Measurements from ENCODE around the gene TRAF3IP3. TPM values are rescaled to one million over a fixed set of nuclear protein-coding genes. Genes with fewer than 3 reads are reported as not detected.

Gene TRAF3IP3
- total RNA-seq, 1 donor from 2014 or later, result 384 TPM

DNA sequence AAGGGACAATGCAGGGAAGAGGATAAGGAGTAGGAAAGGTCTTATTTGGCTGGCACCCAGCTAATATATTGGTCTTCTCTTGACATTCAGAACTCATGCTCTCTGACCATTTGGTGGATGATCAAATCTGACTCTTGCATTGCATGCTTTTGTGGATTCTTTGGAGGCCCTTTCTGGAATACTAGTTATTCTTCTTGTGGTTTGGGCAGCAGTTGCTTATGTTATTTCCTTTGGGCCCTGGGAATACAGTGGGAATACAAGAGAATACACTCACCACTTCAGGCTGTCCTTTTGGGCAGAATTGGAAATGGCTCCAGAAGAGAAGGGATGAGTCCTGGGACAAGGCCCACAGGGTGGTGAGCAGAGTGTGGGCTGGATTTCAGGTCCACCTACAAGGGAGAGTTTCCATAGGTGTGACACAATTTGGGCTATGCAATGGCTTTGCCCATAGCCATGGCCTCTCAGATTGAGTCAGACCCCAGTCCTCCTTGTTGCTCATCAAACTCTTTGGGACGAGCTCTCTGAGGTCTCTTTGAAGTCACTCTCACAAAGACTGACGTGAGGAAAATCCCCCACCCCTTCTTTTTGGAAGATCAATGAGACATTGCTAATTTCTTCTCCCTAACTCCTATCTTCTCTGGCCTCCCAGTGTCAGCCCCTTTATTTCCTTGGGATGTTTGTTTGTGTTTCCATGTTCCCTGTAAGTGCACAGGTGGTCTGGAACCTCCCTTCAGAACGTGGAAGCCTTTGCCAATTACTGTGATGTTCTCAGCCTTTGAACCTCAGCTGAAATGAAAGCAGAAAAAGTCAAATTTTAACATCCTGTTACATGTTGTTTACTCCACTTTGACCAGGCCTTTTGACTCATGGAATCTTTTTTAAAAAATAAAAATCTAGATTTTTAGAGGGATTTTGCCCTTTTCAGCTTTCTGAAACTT is 31.8 kb upstream of the TRAF3IP3 start:
- DNase-seq (ENCODE audit: low spot score), result peak; percentile 37
- H3K9me3 Mint-ChIP-seq, result peaks cover 12% of the 10 kb centered on the region
- H3K4me3 Mint-ChIP-seq, result peak overlapping the region; percentile 53
- peaks cover 68% of the 10 kb centered on the region for H3K4me1 Mint-ChIP-seq (ENCODE audit: low read depth)
- H3K27ac Mint-ChIP-seq, result peak overlapping the region; percentile 100
- intact Hi-C loops (cut with micrococcal nuclease), result loop anchor here (1.0 to 2.0 kb wide), 10 partner anchors 8 to 64 kb away; partner anchors contain the start of gene C1orf74
- no peaks in the 10 kb centered on the region for H3K27me3 Mint-ChIP-seq (ENCODE audit: insufficient read depth)
- H3K36me3 Mint-ChIP-seq (ENCODE audit: low read depth), result peaks cover 35% of the 10 kb centered on the region

DNA sequence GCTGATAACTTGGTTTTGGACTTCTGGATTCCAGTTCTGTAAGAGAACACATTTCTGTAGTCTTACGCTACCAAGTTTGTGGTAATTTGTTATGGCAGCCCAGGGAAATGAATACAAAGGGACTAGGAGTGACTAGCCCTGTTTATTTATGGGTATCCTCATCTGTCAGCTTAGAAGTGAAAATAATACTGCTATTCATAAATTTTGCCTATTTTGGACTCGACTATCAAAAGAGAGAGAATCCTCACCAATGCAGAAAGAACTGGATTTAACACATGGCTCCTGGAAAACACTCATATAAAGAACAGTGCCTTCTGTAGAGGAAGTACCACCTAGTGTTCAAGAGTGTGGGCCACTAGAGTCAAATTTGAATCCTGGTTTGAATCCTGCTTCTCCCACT is 28.6 kb upstream of the TRAF3IP3 start:
- H3K27me3 Mint-ChIP-seq (ENCODE audit: insufficient read depth), result no peaks in the 10 kb centered on the region
- peak overlapping the region; percentile 99 for H3K27ac Mint-ChIP-seq
- peaks cover 31% of the 10 kb centered on the region for H3K36me3 Mint-ChIP-seq (ENCODE audit: low read depth)
- no peak overlapping the region for H3K4me3 Mint-ChIP-seq
- intact Hi-C loops (cut with micrococcal nuclease), result no loop called here
- no peak for DNase-seq (ENCODE audit: low spot score)
- H3K9me3 Mint-ChIP-seq, result peaks cover 21% of the 10 kb centered on the region
- H3K4me1 Mint-ChIP-seq (ENCODE audit: low read depth), result peaks cover 59% of the 10 kb centered on the region

DNA sequence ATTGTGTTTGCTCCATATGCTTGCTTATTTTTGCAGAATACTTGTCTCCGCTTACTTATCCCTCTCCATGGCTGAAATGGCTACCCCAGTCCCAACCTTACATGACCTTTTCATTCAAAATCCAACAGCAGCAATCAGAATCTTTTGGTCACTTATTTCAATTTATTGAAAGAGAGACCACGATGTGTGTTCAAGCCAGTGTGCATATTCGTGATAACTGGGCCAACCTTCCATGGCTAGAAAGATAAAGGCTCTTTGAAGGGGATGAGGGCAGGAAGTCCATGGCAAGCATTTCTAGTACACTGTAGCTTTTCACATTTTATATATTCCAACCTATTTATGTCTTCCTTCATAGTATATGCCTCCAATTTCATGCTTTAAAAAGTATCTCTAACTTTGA is 28.1 kb upstream of the TRAF3IP3 start:
- Mint-ChIP-seq H3K27ac (peak overlapping the region; percentile 99), H3K4me1 (ENCODE audit: low read depth) (peaks cover 59% of the 10 kb centered on the region), H3K27me3 (ENCODE audit: insufficient read depth) (no peaks in the 10 kb centered on the region), H3K4me3 (no peak overlapping the region), H3K36me3 (ENCODE audit: low read depth) (peaks cover 31% of the 10 kb centered on the region), H3K9me3 (peaks cover 22% of the 10 kb centered on the region)
- no peak for DNase-seq (ENCODE audit: low spot score)
- intact Hi-C loops (cut with micrococcal nuclease), result no loop called here

DNA sequence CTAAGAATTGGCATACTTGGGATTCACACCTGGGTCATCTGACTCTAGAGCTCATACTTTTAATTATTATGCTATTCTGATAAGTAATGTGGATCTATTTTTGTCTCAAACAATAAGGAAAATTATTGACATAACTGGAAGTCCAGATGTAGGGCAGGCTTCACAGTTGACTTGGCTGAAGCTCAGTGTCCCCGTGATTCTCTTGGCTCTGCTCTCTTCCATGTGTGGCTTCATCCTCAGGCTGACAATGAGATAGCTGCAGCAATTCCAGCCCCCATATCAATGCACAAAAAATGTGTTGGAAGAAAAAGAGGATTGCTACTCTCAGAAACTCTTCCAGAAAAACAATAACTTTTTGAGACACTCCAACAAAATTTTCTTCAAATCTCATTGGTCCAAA is 27.4 kb upstream of the TRAF3IP3 start:
- peaks cover 60% of the 10 kb centered on the region for H3K4me1 Mint-ChIP-seq (ENCODE audit: low read depth)

DNA sequence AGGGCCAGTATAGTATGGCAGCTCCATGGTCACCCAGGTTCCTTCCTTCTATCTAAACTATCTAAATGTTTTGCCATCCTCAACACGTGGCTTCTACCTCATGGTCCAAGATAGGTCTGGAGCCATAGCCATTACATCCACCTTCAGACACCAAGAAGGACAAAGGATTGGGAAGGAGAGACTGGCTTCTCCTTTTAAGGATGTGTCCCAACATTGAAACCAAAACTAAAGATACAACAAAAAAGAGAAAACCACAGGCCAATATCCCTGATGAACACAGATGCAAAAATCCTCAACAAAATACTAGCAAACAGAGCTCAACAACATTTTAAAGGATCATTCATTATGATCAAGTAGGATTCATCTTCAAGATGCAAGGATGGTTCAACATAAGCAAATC is 26.4 kb upstream of the TRAF3IP3 start:
- Mint-ChIP-seq H3K9me3 (peaks cover 26% of the 10 kb centered on the region), H3K4me3 (no peak overlapping the region), H3K27me3 (ENCODE audit: insufficient read depth) (no peaks in the 10 kb centered on the region), H3K27ac (peak overlapping the region; percentile 24), H3K4me1 (ENCODE audit: low read depth) (peaks cover 59% of the 10 kb centered on the region), H3K36me3 (ENCODE audit: low read depth) (peaks cover 38% of the 10 kb centered on the region)
- intact Hi-C loops (cut with micrococcal nuclease), result no loop called here
- DNase-seq (ENCODE audit: low spot score), result no peak

More for the DNA sequence above, 27.4 kb upstream of the TRAF3IP3 start:
- DNase-seq (ENCODE audit: low spot score), result no peak
- intact Hi-C loops (cut with micrococcal nuclease), result no loop called here
- no peaks in the 10 kb centered on the region for H3K27me3 Mint-ChIP-seq (ENCODE audit: insufficient read depth)
- peaks cover 26% of the 10 kb centered on the region for H3K9me3 Mint-ChIP-seq
- H3K27ac Mint-ChIP-seq, result no peak overlapping the region
- peaks cover 34% of the 10 kb centered on the region for H3K36me3 Mint-ChIP-seq (ENCODE audit: low read depth)
- H3K4me3 Mint-ChIP-seq, result no peak overlapping the region

DNA sequence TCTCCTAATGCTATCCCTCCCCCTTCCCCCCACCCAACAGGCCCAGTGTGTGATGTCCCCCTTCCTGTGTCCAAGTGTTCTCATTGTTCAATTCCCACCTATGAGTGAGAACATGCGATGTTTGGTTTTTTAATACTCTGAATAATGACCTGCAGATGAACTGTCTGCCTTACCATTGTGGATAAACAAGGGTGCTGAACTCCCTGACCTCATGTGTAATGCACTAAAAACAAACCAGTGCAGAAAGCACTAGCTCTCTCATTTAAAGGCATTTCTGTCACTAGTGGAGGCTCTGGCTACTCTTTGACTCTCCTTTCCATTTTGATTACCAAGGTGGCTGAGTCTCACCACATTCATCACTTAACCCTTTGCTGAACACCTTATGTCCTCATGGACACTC is 23.1 kb upstream of the TRAF3IP3 start:
- Mint-ChIP-seq H3K27ac (peak overlapping the region; percentile 70), H3K4me3 (no peak overlapping the region), H3K9me3 (peaks cover 20% of the 10 kb centered on the region), H3K36me3 (ENCODE audit: low read depth) (peaks cover 35% of the 10 kb centered on the region), H3K27me3 (ENCODE audit: insufficient read depth) (no peaks in the 10 kb centered on the region), H3K4me1 (ENCODE audit: low read depth) (peaks cover 60% of the 10 kb centered on the region)
- intact Hi-C loops (cut with micrococcal nuclease), result no loop called here
- DNase-seq (ENCODE audit: low spot score), result no peak

DNA sequence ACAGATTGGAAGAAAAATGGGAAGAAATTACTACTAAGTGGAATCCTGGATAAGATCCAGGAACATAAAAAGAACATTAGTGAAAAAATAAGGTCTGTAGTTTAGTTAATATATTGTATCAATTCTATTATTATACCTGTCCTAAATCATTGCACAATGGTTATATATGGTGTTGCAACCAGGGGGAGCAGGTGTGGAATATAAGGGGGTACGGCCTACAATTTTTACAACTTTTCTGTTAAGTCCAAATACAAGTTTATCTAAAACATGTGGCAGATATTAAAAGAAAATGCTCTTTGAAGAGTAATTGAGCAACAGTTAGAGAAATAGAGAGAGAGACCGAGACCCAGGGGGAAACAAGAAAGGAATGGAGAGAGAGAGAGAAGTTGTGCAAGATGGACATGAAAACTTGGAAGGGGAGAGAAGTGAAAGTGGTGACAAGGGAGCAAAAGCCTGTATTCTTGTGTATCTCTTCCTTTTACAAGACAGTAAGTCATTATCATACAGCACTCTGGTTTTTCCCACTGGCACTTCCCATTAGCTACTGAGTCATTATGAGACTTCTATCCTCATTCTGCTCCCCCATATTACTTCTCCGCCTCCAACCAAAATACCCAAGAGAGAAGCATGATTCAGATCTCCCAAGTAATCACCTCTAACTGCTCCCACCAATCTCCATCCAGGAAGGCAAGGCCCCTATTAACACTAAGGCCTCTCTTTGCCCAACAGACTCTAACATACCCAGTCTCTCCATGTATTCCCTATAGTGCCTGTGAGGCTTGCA is 22.3 kb upstream of the TRAF3IP3 start:
- intact Hi-C loops (cut with micrococcal nuclease), result no loop called here
- no peak for DNase-seq (ENCODE audit: low spot score)
- Mint-ChIP-seq H3K27me3 (ENCODE audit: insufficient read depth) (no peaks in the 10 kb centered on the region), H3K36me3 (ENCODE audit: low read depth) (peaks cover 36% of the 10 kb centered on the region), H3K9me3 (peaks cover 20% of the 10 kb centered on the region), H3K4me3 (peak overlapping the region; percentile 23), H3K27ac (peak overlapping the region; percentile 70), H3K4me1 (ENCODE audit: low read depth) (peaks cover 55% of the 10 kb centered on the region)

DNA sequence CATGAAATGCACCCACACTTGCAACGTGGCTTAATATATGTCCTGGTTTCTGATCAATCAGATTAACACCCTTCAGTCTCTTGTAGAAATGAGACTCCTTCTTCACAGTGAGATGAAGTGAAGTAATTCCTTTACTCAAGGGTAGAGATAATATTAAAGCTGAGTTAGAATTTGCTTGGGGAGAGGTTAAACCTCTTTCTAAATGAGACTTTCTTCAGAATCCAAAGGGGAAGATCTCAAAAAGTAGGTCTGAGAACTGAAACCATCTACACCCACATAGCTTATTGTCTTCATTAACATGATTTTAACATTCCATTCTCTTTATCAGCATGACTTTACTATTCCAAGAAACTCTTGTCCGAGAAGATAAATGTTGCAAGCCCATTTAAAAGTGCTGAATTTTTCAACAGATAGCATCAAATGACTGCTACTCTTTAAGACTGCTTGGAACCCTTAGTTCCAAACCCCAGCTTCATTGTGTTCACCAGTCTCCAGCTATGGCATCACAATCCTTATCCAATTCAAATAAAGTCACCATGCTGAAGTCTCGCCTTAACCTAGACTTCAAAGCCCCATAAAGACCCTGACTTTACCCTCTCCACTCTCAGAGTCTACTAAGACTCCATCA is 19.2 kb upstream of the TRAF3IP3 start:
- intact Hi-C loops (cut with micrococcal nuclease), result loop anchor here (1.0 to 2.0 kb wide), 5 partner anchors 11 to 61 kb away; partner anchors contain the start of gene G0S2
- Mint-ChIP-seq H3K9me3 (peaks cover 5% of the 10 kb centered on the region), H3K27ac (peak overlapping the region; percentile 89), H3K27me3 (ENCODE audit: insufficient read depth) (no peaks in the 10 kb centered on the region), H3K36me3 (ENCODE audit: low read depth) (peaks cover 34% of the 10 kb centered on the region), H3K4me3 (no peak overlapping the region), H3K4me1 (ENCODE audit: low read depth) (peaks cover 51% of the 10 kb centered on the region)
- DNase-seq (ENCODE audit: low spot score), result no peak

DNA sequence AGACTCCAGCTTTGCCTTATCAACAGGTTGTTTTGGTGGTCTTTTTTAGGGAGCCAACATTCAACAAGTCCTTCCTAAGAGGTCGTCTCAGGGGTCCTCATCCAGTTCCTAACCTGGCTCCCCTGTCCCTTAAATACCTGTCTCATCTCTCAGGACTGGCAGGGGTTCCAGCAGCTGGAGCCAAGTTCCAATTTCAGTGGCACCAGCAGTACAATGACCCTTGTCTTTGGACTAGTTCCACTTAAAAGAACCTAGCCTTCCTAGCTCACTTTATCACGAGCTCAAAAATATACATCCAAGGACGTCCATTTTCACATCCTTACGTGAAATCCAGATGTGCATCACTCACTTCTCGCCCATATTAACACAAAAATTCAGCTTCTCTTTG is 18.7 kb upstream of the TRAF3IP3 start:
- Mint-ChIP-seq H3K36me3 (ENCODE audit: low read depth) (peaks cover 37% of the 10 kb centered on the region), H3K9me3 (peaks cover 5% of the 10 kb centered on the region), H3K27me3 (ENCODE audit: insufficient read depth) (no peaks in the 10 kb centered on the region), H3K27ac (peak overlapping the region; percentile 89), H3K4me3 (no peak overlapping the region), H3K4me1 (ENCODE audit: low read depth) (peaks cover 56% of the 10 kb centered on the region)
- no peak for DNase-seq (ENCODE audit: low spot score)
- intact Hi-C loops (cut with micrococcal nuclease), result loop anchor here (2.0 kb wide), 1 partner anchor 20 kb away; no protein-coding TSS in a partner anchor

DNA sequence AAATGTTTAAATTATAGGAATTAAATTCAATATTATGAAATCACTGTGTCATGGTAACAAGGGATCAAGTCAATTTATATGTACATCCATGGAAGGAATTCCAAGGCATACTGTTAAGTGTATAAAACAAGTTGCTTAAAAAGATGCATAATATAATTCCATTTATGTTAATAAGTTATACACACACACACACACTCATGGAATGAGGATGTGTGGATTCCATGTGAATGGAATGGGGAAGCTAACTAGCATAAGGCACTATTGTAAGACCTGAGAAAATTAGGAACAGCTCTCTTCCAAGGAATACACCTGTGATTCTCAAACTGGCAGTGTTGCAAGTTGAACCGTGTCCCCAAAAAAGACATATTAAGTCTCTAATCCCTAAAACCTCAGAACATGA is 17.6 kb upstream of the TRAF3IP3 start:
- Mint-ChIP-seq H3K27me3 (ENCODE audit: insufficient read depth) (no peaks in the 10 kb centered on the region), H3K9me3 (no peaks in the 10 kb centered on the region), H3K4me3 (no peak overlapping the region), H3K27ac (no peak overlapping the region), H3K4me1 (ENCODE audit: low read depth) (peaks cover 60% of the 10 kb centered on the region), H3K36me3 (ENCODE audit: low read depth) (peaks cover 30% of the 10 kb centered on the region)
- intact Hi-C loops (cut with micrococcal nuclease), result no loop called here
- no peak for DNase-seq (ENCODE audit: low spot score)

DNA sequence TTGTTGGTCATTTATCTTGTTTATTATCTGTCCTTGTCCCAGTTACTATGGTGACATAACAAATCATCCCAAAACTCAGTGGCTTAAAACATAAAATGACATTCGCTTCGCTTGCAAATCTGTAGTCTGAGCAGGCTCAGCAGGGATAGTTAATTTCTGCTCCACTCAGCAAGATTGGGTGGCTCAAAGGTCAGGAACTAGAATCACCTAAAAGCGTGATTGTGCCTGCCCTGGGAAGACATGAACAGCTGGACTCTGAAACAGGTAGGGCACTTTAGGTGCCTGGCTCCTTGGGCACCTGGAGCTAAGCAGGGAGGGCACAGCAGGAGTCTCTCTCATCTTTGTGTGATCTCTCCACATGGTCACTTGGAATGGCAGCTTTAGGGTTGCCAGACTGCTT is 14.7 kb upstream of the TRAF3IP3 start:
- H3K4me1 Mint-ChIP-seq (ENCODE audit: low read depth), result peaks cover 45% of the 10 kb centered on the region
- intact Hi-C loops (cut with micrococcal nuclease), result loop anchor here (10.0 kb wide), 1 partner anchor 406 kb away; no protein-coding TSS in a partner anchor
- H3K9me3 Mint-ChIP-seq, result no peaks in the 10 kb centered on the region
- no peak overlapping the region for H3K27ac Mint-ChIP-seq
- peaks cover 15% of the 10 kb centered on the region for H3K36me3 Mint-ChIP-seq (ENCODE audit: low read depth)
- no peaks in the 10 kb centered on the region for H3K27me3 Mint-ChIP-seq (ENCODE audit: insufficient read depth)
- DNase-seq (ENCODE audit: low spot score), result no peak
- H3K4me3 Mint-ChIP-seq, result no peak overlapping the region

DNA sequence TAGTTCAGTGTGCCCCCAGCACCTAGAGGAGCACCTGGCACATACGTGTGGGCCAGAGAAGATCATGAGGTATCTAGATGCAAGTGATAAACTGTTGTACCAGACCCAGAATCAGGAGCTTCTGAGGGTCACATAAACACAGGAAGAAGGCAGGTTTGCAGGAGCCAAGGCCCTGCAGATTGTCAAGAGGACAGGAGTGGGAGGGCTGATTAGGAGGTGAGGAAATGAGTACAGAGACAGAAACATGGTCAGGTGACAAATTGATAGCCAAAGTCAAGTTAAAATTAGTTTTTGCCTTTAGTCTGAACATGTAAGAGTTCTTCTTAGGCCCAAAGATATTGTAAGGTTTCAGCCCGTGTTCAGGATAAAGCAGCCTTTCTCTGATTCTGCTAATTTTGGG is 14.0 kb upstream of the TRAF3IP3 start:
- DNase-seq (ENCODE audit: low spot score), result no peak
- no peak overlapping the region for H3K4me3 Mint-ChIP-seq
- H3K27me3 Mint-ChIP-seq (ENCODE audit: insufficient read depth), result no peaks in the 10 kb centered on the region
- intact Hi-C loops (cut with micrococcal nuclease), result loop anchor here (10.0 kb wide), 1 partner anchor 407 kb away; no protein-coding TSS in a partner anchor
- H3K27ac Mint-ChIP-seq, result peak overlapping the region; percentile 10
- H3K36me3 Mint-ChIP-seq (ENCODE audit: low read depth), result peaks cover 15% of the 10 kb centered on the region
- no peaks in the 10 kb centered on the region for H3K9me3 Mint-ChIP-seq
- peaks cover 45% of the 10 kb centered on the region for H3K4me1 Mint-ChIP-seq (ENCODE audit: low read depth)

All from activated T-helper 1 cell treated with anti-CD3 and anti-CD28 coated beads, Interleukin-12 subunit alpha, Interleukin-12 subunit beta, Interleukin-2, Interleukin-4 antibody, amounts not matched to agents 30 ng/mL and 10 ng/mL and 1 ng/mL, durations not matched to agents 14 hours and 24 hours and 36 hours (primary cell).